WI38 (cell line): Measurements from ENCODE around the gene TRIM36.

ENCODE experiments used
- H3K4me3 ChIP-seq: 2 replicates; pipeline ENCODE4 v1.5.1; 2011; ENCODE audit warnings: low read depth, mild to moderate bottlenecking, control low read depth, low read length
- TF ChIP-seq, protein P1 (sequence below): IDR thresholded peaks from 2 replicates; pipeline ENCODE4 v1.5.1; 2012; ENCODE audit warnings: low read depth, mild to moderate bottlenecking, control low read depth, low read length

Gene TRIM36

DNA sequence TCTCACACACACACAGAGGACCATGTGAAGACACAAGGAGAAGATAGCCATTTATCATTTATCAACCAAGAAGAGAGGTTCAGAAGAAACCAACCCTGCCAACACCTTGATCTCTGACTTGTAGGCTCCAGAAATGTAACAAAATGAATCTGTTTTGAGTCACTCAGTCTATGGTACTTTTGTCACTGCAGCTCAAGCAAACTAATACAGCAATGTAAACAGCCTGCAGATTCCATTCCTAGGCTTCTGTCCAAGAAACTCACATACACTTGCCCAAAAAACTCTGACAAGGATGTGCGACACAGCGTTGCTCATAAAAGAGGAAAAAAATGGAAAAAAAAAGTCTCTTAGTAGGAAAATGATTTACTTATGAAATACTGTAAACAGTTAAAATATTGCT is 33.4 kb downstream of the TRIM36 start:
- TF ChIP-seq, protein P1, sequence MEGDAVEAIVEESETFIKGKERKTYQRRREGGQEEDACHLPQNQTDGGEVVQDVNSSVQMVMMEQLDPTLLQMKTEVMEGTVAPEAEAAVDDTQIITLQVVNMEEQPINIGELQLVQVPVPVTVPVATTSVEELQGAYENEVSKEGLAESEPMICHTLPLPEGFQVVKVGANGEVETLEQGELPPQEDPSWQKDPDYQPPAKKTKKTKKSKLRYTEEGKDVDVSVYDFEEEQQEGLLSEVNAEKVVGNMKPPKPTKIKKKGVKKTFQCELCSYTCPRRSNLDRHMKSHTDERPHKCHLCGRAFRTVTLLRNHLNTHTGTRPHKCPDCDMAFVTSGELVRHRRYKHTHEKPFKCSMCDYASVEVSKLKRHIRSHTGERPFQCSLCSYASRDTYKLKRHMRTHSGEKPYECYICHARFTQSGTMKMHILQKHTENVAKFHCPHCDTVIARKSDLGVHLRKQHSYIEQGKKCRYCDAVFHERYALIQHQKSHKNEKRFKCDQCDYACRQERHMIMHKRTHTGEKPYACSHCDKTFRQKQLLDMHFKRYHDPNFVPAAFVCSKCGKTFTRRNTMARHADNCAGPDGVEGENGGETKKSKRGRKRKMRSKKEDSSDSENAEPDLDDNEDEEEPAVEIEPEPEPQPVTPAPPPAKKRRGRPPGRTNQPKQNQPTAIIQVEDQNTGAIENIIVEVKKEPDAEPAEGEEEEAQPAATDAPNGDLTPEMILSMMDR, result no peak
- no peak overlapping the region for H3K4me3 ChIP-seq

DNA sequence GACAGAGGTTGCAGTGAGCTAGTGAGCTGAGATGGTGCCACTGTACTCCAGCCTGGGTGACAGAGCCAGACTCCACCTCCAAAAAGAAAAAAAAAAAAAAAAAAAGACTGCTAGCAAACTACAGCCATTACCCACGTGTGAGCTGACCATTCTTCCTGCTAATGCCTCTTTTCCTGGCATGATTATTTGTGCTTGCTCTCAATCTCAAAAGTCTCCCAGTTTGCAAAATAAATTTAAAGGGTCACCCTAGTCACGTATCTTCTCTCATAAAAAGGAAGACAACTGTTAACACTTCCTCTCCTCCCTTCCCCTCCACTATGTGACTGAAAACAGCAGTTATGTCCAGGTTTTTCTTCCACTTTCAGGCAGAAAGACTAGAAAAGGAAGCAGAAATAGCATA is 37.2 kb downstream of the TRIM36 start:
- TF ChIP-seq, protein P1, result no peak
- no peak overlapping the region for H3K4me3 ChIP-seq

DNA sequence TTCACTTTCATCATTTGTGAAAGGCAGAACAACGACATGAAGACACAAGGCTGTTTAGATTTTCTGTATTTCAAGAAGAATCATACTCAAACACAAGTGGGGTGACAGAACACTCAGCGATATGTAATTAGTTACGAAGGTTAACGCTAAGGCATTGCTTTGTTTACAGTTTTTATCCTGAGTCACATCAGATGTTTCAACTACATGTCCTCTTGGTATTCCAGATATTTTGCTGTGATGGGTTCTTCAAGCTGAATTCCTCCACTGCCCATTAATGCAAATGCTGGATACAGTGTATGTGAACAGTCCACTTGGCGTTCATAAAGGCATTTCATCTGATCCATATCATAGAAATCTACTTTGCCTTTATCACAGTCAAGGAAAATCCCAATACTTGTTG is 43.4 kb downstream of the TRIM36 start:
- no peak overlapping the region for H3K4me3 ChIP-seq
- TF ChIP-seq, protein P1, result no peak

DNA sequence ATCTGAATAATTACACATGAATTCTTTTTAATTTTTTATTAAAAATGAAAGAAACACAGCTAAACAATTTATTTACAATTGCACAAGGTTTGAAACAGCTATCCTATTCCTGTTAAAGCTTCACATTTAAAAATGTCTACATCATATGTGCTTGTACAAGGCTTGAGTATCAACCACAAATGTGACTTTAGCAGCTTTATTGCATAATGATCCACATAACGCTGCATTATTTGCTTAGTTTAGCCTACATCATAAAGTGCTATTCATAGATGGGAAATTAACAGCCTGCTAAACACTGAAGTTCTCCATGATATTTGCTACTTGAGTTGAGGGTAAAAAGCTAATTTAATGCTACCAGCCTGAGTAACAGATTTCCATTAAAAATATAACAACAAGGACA is 45.0 kb downstream of the TRIM36 start:
- TF ChIP-seq, protein P1, result no peak

DNA sequence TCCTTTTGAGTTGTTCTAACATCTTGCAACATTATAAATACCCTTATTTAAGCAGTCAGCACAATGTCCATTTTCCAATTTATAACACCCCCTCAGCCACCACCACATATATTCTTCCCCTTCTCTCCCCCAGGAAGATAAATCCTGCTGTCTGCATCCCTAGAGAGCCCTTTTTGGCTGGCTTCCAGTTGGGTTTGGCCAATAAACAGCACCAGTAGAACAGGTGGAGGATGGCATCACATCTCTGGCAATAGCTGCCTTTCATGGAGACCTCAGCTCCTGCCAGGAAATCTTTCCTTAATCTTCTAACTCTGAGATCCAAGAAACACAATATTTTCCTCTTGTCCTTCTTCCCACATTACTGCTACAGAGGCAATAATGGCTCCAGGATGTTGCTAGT is 53.7 kb downstream of the TRIM36 start:
- TF ChIP-seq, protein P1, result no peak
- H3K4me3 ChIP-seq, result no peak overlapping the region

More for the DNA sequence above, 45.0 kb downstream of the TRIM36 start:
- no peak overlapping the region for H3K4me3 ChIP-seq

DNA sequence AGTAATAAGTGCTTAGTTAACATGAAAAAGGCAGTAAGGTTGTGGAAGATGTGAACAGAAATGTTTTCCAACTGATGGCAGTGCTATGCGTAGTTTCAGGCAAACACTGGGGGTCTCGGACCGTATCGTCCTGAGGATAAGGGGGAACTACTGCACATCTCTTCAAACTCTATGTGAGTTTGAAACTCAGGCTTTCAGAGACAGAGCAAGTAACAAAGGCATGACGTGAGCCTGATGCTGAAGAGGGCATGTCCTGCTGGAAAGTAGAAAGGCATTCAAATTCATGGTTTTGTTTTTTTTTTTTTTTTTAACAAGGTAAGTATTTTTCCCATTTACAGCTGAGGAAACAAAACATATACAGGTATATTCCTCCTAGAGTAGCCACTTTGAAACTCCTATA is 59.9 kb downstream of the TRIM36 start:
- H3K4me3 ChIP-seq, result no peak overlapping the region
- TF ChIP-seq, protein P1, result no peak

DNA sequence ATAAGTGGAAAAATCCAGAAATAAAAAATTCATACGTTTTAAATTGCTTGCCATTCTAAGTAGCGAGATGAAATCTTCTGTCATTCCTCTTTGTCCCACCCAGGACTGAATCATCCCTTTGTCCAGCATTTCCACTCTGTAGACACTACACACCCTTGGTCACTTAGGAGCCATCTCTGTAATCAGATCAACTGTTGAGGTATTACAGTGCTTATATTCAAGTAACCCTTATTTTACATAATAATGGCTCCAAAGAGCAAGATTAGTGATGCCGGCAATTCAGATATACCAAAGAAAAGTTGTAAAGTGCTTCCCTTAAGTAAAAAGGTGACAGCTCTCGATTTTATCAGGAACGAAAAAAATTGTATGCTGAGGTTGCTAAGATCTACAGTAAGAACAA is 60.4 kb downstream of the TRIM36 start:
- TF ChIP-seq, protein P1, result no peak

More for the DNA sequence above, 60.4 kb downstream of the TRIM36 start:
- H3K4me3 ChIP-seq, result no peak overlapping the region
